Cortex of kidney (tissue), 1 donor: ENCODE data around the gene RABEP2.
"Not testable (repeated sequence)": the region's sequence is repeated elsewhere in the genome, so short reads cannot be mapped to it uniquely, and the experiment has no call there.

Experiments used
- DNase-seq: peaks from one replicate; lab custom pipeline; 2025; lab: John Stamatoyannopoulos, UW

RABEP2 gene

DNA sequence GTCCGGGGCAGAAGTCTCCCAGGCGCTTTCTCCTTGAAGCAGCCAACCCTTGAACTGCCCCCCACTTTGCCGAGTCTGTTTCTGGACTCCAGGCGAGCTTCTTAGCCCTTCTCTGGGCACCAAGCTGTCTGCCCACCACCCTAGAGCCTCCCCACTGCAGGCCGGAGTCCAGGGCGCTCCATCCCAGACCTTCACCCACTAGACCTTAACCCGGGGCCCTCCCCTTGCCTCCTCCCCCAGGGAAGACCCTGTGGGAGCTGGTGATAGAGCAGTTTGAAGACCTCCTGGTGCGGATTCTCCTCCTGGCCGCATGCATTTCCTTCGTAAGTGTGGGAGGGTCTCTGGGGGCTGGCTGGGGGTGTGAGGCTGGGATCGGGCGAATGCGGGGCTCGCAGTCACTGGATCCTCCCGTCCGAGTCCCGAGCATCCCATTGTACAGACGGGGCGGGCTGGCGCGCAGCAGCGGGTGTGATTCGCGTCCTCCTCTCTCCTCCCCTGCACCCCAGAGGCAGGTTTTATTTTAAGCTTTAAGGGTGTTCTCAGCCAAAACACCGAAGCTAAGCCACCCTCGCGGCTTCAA lies 45.7 kb downstream of the RABEP2 start:
- DNase-seq: no peak

DNA sequence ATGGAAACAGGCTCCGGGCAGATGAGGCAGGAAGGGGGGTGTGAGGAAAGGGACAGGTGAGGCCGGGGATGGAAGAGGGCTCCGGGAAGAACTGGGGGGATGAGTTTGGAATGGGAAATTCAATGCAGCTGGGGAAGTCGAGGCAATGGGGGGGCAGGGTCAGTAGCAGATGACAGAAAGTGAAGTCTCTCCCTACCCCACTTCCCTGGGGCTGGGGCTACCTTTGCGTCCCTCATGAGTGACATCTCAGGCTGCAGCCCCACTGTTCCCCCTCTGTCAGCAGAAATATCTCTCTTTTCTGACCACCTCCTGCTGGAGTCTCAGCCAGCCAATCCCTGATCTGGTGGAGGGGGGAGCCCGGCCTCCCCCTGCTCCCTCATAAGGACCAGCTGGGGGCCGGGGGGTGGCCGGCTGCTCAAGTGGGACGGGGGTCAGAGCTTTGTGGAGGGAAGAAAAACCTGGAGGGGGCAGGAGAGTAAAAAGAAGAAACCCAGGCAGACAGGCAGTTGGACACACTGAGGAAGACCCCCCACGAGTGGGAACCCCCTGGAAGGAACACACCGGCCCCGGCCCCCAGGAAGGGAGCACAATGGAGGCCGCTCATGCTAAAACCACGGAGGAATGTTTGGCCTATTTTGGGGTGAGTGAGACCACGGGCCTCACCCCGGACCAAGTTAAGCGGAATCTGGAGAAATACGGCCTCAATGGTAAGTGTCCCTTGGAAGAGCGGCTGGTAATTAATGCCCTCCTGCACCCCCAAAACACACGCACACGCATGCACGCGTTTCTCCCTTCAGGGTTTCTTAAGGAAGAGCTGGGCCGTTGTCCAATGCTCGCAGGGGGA lies 46.7 kb downstream of the RABEP2 start, which contains the start of gene ATP2A1:
ATP2A1 (plus strand) TSS at position 406 of the 844 bp plus-strand sequence; CDS start at position 590, 184 bp downstream.
- DNase-seq: no peak

DNA sequence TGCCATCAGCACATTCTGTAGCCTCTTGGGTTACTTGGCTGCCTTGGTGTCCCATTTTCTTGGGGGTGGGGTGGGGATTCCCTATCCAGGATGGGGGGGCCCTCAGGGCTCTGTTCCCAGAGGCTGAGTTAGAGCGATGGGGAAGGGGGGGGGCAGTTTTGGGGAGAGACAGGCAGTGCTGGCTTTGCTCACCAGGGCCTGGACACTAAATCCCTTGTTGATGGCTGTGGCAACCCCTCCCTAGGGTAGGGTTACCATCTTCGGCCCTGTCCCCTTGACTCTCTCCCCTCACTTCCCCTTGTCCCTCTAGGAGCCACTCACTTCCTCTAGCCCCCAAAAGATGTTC lies 47.4 kb downstream of the RABEP2 start:
- DNase-seq: no peak

DNA sequence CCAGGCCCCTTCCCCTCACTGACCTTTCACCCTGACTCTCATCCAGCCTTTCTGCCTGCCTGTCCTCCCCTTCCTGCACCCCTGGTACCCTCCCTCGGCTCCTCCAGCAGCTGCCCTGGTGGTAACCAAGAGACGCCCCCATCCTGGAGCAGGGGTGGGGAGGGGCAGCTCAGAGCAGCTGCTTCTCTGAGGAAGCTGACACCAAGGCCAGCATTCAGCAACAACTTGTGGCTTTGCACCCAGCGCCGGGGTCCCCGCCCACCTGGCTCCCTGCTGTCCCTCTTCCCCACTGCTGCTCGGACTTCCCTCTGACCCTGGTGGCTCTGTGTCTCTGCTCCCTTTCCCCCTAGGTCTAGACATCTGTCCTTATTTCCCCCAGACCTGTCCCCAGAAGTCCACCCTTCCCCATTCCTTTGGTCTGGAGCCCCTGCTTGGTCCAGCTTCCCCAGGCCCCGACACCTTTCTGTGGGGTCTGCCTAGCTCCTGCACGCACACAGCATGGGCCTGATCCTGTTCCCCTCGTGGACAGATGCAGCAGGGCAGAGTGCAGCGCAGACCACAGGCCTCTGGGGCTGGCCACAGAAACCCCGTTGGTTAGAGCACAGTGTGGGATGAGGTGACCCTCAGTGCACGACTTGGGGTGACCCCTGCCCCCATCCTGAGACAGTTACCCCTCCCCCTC lies 47.9 kb downstream of the RABEP2 start:
- DNase-seq: no peak

DNA sequence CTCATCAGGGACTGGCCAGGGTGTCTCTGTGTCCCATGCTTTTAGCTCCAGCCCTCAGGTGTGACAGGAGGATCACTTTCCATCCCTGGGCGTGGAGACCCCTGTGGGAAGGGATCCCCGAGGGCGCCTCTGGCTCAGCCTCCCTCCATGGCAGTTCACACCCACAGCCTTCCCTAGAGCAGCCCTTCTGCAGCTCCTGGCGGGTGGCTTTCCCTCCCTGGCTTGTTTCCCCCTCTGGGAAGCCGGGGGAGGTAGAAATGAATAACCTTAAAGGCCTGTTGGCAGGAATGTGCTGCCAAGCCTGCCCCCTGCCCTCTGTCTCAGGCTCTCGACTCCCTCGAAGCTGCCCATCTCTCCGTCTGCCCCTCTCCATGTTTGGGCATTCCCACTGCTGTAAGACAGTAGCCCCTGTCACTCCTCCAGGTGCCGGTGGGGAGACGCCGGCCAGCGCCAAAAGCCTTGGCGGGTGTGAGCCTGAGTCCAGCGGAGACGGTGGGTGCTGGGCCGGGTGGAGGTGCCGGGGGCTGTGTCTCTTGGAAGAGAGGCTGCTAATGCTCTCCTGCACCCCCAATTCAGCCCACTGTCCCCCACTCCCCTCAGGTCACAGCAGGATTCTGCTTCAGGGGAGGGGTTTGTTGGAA lies 48.9 kb downstream of the RABEP2 start:
- DNase-seq: no peak

DNA sequence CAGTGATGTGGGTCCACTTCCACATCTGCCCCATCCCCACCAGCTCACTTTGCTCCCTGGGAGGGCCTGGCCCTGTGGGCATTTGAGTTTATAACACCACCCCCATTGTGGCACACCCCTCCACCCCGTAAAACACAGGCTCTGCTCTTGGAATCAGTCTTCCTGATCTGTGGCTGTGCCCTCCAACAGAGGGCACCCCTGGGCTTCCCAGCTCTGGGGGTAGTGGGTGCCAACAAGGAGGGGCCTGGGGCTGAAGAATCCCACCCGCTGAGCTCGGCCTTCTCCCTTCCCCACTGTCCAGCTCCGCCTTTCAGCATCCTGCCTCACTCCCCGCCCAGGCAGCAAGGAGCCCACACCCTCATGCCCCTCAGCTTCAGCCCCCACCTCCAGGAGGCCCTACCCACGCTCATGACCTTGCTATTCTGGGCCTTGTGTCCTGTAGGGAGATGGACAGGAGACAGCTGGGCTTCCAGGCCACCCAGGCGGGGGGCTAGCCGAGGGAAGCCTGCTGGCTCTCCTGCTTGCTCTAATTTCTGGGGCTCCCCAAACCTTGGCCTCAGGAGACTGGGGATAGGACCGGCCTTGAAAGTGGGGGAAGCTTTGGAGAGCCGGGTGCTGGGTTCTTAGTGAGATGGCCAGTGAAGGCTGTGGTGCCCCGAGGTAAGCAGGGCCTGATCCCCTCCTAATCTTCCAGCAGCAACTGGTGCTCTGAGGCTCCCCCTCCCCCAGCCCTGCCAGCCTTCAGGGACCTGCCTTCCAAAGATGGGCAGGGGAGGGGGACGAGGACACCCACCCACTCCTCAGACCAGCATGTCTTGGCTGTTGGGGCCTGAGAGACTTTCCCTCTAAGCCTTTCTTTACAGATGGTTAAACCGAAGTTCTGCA lies 49.7 kb downstream of the RABEP2 start:
- no peak for DNase-seq

DNA sequence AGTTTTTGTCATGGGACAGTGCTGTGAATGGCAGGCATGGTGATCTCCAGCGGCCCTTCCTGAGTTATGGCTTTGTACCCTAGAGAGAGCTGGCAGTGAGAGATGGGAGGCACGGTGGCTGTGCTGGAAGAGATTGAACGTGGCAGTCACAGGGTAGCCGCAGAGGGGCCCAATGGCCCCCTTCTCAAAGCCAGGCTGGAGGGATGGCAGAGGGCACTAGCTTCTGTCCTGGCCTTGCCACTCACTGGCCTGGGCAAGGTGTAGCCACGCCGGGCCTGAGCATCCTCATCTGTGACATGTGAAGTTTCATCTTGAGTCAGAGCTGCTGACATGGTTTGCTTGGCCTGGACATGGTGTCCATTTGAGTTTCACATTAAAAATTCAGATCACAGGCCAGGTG lies 50.6 kb downstream of the RABEP2 start:
- DNase-seq: no peak

DNA sequence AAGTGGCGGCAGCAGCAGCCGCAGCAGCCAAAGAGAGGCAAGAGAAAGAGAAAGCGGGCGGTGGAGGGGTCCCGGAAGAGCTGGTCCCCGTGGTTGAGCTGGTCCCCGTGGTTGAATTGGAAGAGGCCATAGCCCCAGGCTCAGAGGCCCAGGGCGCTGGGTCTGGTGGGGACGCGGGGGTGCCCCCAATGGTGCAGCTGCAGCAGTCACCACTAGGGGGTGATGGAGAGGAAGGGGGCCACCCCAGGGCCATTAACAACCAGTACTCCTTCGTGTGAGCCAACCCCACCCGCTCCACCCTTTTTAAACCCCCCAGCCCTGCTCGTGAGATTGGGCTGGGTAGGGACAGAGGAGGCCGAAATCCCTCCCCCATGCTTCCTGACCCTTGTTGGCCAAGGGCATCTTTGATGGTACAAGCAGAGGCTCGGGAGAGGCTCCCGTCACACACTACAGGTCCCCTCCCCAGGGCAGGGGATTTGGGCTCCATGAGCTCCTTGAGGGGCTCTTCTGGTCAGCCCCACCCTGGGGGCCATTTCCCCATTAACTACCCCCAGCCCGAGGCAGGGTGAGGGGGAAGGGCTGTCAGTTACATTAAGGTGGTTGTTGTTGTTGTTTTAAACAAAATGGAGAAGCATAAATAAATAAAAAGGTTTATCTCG lies 51.4 kb downstream of the RABEP2 start:
- DNase-seq: no peak

DNA sequence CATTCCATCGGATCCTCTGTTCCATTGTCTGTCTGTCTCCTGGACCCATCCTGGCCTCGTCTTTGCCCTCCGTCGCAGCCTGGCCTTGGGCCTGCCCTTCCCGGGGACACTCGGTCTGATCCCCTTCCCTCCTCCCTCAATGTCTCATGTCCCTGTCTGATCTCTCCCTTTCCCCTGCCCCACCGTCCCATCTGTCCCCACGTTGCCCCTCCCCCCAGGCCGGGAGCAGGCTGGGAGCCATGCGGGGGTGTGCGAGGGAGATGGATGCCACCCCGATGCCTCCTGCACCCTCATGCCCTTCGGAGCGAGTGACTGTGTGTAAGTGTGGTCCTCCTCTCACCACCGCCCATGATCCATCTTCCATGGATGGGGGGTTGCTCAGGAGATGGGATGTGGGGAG lies 52.1 kb downstream of the RABEP2 start:
- DNase-seq: no peak

DNA sequence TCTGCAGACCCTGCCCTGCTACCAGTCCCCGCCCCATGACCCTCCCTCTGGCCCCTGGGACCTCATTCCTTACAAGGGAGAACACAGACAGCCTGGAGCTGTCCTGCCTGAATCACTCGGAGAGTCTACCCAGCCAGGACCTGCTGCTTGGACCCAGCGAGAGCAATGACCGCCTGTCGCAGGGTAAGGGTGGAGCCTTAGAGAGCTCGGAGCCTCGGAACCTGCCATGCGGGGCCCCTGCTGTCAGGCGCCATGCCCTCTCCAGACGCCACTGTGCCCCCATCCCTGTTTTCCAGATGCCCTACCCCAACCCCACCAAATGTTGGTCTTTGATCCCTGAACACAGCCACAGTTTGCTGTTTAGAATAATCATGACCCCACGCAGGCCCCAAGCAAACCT lies 55.8 kb downstream of the RABEP2 start:
- no peak for DNase-seq

DNA sequence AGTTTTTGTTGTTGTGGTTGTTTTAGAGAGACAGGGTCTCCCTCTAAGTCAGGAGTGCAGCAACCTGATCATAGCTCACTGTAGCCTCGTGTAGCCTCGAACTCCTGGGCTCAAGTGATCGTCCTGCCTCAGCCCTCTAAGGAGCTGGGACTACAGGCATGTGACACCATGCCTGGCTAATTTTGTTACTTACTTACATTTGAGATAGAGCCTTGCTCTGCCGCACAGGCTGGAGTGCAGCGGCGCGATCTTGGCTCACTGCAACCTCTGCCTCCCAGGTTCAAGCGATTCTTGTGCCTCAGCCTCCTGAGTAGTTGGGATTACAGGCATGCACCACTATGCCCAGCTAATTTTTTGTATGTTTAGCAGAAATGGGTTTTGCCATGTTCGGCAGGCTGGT lies 57.4 kb downstream of the RABEP2 start:
- not testable (repeated sequence) for DNase-seq

DNA sequence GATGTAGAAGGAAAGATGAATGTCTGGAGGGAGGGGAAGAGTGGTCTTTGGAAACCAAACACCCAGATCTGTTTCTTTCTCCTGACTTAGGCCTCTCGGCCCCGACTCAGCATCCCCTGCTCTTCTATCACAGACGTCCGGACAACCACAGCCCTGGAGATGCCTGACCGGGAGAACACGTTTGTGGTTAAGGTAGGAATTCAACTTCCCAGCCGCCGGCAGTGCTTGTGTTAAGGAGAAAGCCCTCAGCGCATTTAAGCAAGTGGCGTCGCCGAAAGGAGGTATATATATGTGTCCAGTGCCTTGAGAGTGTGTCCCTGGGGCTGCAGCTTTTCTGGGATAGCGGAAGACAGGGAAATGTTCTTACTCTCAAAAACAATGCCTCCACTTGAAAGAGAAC lies 57.8 kb downstream of the RABEP2 start:
- DNase-seq: no peak

DNA sequence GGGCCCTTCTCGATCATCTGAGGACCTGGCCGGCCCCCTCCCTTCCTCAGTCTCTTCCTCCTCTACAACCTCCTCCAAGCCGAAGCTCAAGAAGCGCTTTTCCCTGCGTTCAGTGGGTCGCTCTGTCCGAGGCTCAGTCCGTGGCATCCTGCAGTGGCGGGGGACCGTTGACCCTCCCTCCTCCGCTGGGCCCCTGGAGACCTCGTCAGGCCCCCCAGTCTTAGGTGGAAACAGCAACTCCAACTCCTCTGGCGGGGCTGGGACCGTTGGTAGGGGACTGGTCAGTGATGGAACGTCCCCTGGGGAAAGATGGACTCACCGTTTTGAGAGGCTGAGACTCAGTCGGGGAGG lies 58.6 kb downstream of the RABEP2 start:
- DNase-seq: no peak

DNA sequence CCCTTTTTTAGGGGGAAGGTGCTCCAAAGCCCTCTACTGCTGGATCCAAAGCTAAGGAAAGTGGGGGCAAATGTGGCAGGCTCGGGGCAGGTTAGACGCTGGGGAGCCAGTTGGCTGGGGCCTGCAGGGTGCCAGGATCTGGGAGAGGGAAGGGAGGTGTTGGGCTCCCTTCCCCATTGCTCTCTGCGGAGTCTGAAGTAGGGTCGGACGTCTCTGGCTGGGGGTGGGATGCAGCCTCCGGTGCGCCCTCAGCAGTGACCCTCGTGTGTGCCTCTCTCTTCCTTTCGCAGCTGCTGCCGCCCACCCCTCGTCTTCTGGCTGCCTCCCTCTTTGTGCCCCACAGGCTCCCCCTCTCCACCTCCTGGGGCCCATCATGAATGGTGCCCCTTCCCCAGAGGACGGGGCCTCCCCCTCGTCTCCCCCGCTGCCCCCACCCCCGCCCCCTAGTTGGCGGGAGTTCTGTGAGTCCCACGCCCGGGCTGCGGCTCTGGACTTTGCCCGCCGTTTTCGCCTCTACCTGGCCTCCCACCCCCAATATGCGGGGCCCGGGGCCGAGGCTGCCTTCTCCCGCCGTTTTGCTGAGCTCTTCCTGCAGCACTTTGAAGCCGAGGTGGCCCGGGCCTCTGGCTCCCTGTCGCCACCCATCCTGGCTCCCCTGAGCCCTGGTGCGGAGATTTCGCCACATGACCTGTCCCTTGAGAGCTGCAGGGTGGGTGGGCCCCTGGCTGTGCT lies 59.1 kb downstream of the RABEP2 start:
- DNase-seq: no peak

DNA sequence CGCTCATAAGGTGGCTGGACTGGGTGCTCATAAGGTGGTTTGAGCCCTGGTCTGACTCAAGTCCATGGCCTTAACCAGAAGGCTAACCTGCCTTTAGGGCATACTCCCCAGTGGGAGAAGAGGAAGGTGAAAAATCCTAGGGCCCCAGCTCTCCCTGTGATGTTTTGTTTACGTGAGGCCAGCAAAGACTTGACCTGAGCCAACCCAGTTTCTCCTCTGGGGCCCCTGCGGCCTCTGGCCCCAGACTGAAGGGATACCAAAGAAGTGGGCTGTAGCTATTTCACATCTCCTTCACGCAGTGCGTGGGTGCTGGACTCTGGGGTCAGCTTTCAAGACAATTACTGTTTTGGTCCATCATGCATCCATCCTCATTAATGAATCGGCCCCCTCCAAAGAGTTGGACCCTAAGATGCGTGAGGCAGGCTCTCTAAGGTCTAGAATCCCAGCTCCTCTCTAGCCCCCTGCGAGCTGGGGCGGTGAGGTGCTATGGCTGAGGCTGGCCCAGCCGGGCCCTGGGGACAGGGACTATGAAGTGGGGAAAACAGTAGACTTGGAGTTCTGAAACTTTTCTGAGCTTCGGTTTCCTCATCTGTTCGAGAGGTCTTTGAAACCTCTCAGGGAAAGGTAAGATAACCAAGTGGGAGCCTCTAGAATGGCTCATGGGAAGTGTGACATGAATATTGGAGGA lies 59.9 kb downstream of the RABEP2 start:
- DNase-seq: no peak

DNA sequence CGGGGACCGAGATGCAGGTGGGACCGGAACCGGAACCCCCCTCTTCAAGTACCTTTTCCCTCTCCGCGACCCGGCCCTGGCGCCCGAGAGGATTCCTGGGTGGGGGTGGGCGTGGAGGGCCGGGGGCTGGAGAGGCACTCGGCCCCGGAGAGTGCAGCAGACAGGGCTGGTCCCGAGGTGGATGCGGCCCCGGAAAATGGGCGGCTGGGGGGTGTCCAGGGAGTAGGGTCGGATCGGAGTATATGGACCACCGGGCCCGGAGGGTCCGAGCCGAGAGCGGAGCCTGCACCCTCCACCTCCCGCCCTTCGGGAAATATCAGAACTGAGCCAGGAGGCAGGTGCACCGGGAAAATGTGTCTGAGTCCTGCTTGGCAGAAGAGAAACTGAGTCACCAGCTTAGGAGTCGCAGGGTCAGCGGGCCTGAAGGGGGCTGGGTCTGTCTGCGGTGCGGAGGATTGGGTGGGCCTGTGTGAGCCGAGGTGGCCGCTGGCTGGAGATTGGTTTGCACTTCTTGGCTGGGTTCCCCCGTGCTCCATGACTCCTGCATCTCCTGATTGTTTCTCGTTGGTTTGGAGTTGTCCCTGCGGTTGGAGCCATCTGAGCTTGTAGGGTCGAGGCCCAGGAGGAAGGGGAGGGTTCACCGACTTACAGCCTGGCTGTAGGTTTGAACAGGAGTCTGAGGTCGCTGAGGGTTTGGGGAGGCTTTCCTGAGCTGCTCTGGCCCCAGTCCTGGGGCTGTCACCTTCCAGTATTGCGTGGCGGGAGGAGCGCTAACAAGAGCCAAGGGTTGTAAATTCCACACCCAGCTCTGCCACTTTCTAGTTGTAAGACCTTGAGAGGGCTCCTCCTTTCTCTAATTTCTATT lies 60.9 kb downstream of the RABEP2 start:
- no peak for DNase-seq

DNA sequence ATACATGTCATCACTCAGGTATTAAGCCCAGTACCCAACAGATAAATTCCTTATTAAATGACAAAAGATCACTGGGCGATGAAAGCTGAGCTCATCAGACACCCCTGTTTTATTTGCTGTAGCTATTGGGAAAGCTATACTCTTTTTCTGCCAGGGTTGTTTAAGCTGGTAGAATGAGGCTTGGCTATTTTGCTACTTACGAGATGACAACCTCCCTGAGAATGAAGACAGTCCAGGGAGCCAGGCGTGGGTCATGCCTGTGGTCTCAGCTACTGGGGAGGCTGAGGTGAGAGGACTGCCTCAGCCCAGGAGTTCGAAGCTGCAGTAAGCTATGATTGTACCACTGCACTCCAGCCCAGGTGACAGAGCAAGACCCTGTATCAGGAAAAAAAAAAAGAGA lies 65.7 kb downstream of the RABEP2 start:
- no peak for DNase-seq

DNA sequence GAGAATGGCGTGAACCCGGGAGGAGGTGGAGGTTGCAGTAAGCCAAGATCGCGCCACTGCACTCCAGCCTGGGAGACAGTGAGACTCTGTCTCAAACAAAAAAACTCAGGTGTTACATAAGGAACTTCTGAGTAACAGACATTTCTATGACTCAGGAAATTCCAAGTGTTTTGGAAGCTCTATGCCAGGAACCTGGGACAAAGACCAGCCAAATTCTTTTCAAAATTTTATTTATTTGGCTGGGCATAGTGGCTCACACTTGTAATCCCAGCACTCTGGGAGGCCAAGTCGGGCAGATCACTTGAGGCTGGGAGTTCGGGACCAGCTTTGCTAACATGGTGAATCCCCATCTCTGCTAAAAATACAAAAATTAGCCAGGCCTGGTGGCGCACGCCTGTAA lies 66.6 kb downstream of the RABEP2 start:
- no peak for DNase-seq
